ENCODE measurements around the gene SMO.

Gene SMO

GRCh38 chr7:129188372-129188891 is at the start of gene SMO:
Gene SMO (plus strand): TSS chr7:129188633. CDS start chr7:129189152, 519 bp downstream.
- ATAC-seq (peak; percentile 44), DNase-seq (no peak)
- Mint-ChIP-seq H3K9me3 (no peaks in the 10 kb centered on the region), H3K4me3 (peak within 1 kb of the TSS; percentile 66), H3K27me3 (peaks cover 52% of the 10 kb centered on the region), H3K4me1 (peaks cover 13% of the 10 kb centered on the region), H3K27ac (no peak within 1 kb of the TSS), H3K36me3 (ENCODE audit: low read depth) (no peaks in the 10 kb centered on the region)

- Mint-ChIP-seq H3K9me3 (no peaks in the 10 kb centered on the region), H3K36me3 (ENCODE audit: low read depth) (no peaks in the 10 kb centered on the region), H3K27me3 (peaks cover 14% of the 10 kb centered on the region), H3K27ac (no peak overlapping the region), H3K4me1 (peaks cover 28% of the 10 kb centered on the region), H3K4me3 (peak overlapping the region; percentile 86)
- no peak for ATAC-seq
- DNase-seq = no peak
These were observed 44.7 kb upstream of the SMO start for GRCh38 chr7:129143724-129144094.

GRCh38 chr7:129144095-129144833 is 44.2 kb upstream of the SMO start, which contains the start of gene TSPAN33:
Gene TSPAN33 (plus strand): TSS chr7:129144707. CDS start chr7:129144981, 274 bp downstream.
- DNase-seq (peak; percentile 81), ATAC-seq (peak; percentile 92)
- peaks cover 29% of the 10 kb centered on the region for H3K4me1 Mint-ChIP-seq
- peak within 1 kb of the TSS; percentile 86 for H3K4me3 Mint-ChIP-seq
- peak within 1 kb of the TSS; percentile 73 for H3K27ac Mint-ChIP-seq
- no peaks in the 10 kb centered on the region for H3K9me3 Mint-ChIP-seq
- peaks cover 14% of the 10 kb centered on the region for H3K27me3 Mint-ChIP-seq
- H3K36me3 Mint-ChIP-seq (ENCODE audit: low read depth) = no peaks in the 10 kb centered on the region

DNA sequence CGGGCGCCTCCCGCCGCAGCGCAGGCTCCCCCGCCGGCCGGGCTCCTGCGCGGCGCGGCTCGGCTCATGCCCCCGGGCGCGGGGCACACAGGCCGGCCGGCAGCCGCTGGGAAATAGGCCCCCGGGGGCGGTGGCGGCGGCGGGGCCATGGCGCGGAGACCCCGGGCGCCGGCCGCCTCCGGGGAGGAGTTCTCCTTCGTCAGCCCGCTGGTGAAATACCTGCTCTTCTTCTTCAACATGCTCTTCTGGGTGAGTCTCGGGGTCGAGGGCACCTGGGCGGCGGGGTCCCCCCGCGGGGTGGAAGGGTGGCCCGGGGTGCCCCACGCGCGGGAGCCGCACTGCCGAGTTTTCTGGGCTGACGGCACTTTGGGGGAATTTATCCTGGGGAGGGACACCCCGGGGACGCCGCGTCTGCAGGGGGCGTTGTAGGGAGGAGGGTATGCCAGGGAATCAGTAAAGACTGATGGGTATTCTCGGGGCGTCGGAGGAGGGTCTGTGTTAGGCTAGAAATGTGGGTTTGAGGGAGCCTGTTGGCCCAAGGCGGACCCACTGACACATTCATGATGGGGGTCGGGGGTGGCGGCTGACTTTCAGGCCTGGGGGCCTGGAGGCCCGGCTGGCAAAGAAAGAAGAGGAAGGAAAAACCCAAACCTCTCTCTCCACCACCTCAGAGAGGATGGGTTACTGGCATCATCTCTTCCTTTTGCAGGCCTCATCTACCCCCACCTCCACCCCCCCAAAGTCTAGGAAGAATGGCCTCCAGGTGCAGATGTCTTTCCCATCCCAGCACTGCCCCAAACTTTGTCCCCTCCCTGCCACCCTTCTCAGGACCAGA is 43.4 kb upstream of the SMO start:
- peaks cover 14% of the 10 kb centered on the region for H3K27me3 Mint-ChIP-seq
- ATAC-seq (peak; percentile 52), DNase-seq (peak; percentile 42)
- no peaks in the 10 kb centered on the region for H3K36me3 Mint-ChIP-seq (ENCODE audit: low read depth)
- H3K4me1 Mint-ChIP-seq = peaks cover 32% of the 10 kb centered on the region
- peak overlapping the region; percentile 73 for H3K27ac Mint-ChIP-seq
- H3K9me3 Mint-ChIP-seq = no peaks in the 10 kb centered on the region
- H3K4me3 Mint-ChIP-seq = peak overlapping the region; percentile 81

GRCh38 chr7:129146237-129146979 is 42.0 kb upstream of the SMO start:
- Mint-ChIP-seq H3K4me3 (peak overlapping the region; percentile 81), H3K27ac (peak overlapping the region; percentile 52), H3K9me3 (no peaks in the 10 kb centered on the region), H3K36me3 (ENCODE audit: low read depth) (no peaks in the 10 kb centered on the region), H3K4me1 (peaks cover 32% of the 10 kb centered on the region), H3K27me3 (peaks cover 14% of the 10 kb centered on the region)
- no peak for DNase-seq
- peak; percentile 44 for ATAC-seq

- Mint-ChIP-seq H3K27ac (peak overlapping the region; percentile 59), H3K9me3 (no peaks in the 10 kb centered on the region), H3K4me3 (peak overlapping the region; percentile 23), H3K27me3 (peaks cover 14% of the 10 kb centered on the region), H3K4me1 (peaks cover 32% of the 10 kb centered on the region), H3K36me3 (ENCODE audit: low read depth) (no peaks in the 10 kb centered on the region)
- DNase-seq = no peak
- no peak for ATAC-seq
These were observed 40.7 kb upstream of the SMO start for GRCh38 chr7:129147731-129148130.

DNA sequence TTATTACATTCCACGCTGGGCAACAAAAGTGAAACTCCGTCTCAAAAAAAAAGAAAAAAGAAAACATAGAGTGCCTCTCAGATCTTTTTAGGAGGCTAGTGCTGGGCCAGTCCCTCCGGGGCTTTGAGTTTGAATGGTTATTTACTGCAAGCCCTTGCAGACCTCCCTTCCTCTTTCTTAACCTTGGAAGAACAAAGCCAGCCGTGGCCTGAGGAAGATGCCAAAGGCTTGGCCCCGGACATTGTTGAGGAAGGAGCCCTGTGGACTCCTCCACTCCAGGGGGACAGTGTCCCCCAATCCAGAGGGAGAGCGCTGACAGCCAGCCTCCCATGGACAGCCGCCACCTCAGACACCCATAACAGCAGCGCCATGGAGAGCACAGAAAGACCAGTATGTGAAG is 38.9 kb upstream of the SMO start:
- Mint-ChIP-seq H3K4me1 (peaks cover 24% of the 10 kb centered on the region), H3K27me3 (no peaks in the 10 kb centered on the region), H3K27ac (no peak overlapping the region), H3K4me3 (no peak overlapping the region), H3K9me3 (no peaks in the 10 kb centered on the region), H3K36me3 (ENCODE audit: low read depth) (no peaks in the 10 kb centered on the region)
- DNase-seq (no peak), ATAC-seq (no peak)

DNA sequence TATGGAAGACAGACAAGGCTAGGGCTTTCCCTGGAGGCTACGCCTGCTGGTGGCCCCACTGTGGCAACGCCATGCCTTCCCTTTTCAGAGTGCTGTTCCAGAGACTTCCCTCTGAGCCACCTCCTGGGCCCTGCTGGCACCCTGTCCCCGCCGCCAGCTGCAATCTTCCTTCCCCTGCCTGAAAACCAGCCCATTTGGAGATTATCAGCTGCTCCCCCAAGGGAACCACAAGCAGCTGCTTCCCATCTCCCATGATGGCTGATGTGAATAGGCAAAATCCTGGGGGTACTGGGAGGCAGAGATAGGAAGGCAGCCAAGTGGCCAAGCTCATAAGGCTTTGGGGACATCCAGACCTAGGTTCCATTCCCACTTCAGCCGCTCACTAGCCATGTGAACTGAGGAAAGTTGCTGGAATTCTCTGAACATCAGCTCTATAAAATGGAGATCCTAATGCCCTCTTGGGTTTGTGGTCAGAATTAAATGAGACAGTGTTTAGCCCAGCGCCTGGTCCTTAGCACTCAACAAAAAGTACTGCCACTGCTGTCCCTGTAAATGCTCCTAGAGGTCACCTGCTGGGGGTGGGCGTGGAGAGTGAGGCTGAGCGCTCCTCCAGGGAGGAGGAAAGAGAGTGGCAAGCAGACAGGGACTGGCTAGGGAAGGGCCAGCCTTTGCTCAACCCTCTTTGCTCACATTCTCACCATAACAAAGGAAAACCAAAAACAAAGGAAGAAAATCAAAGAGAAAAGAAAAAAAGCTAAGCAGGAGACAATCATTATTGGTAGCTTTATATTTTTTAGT is 38.0 kb upstream of the SMO start:
- H3K36me3 Mint-ChIP-seq (ENCODE audit: low read depth) = no peaks in the 10 kb centered on the region
- H3K4me3 Mint-ChIP-seq = no peak overlapping the region
- DNase-seq (no peak), ATAC-seq (no peak)
- no peaks in the 10 kb centered on the region for H3K27me3 Mint-ChIP-seq
- peaks cover 20% of the 10 kb centered on the region for H3K4me1 Mint-ChIP-seq
- no peaks in the 10 kb centered on the region for H3K9me3 Mint-ChIP-seq
- no peak overlapping the region for H3K27ac Mint-ChIP-seq

GRCh38 chr7:129157651-129158050 is 30.8 kb upstream of the SMO start:
- Mint-ChIP-seq H3K27ac (no peak overlapping the region), H3K4me3 (no peak overlapping the region), H3K9me3 (no peaks in the 10 kb centered on the region), H3K36me3 (ENCODE audit: low read depth) (no peaks in the 10 kb centered on the region), H3K27me3 (no peaks in the 10 kb centered on the region), H3K4me1 (no peaks in the 10 kb centered on the region)
- no peak for ATAC-seq
- DNase-seq = no peak

GRCh38 chr7:129159539-129159938 is 28.9 kb upstream of the SMO start:
- DNase-seq = no peak
- H3K4me1 Mint-ChIP-seq = no peaks in the 10 kb centered on the region
- ATAC-seq = no peak
- H3K27me3 Mint-ChIP-seq = no peaks in the 10 kb centered on the region
- H3K27ac Mint-ChIP-seq = no peak overlapping the region
- H3K9me3 Mint-ChIP-seq = no peaks in the 10 kb centered on the region
- H3K4me3 Mint-ChIP-seq = no peak overlapping the region
- no peaks in the 10 kb centered on the region for H3K36me3 Mint-ChIP-seq (ENCODE audit: low read depth)

DNA sequence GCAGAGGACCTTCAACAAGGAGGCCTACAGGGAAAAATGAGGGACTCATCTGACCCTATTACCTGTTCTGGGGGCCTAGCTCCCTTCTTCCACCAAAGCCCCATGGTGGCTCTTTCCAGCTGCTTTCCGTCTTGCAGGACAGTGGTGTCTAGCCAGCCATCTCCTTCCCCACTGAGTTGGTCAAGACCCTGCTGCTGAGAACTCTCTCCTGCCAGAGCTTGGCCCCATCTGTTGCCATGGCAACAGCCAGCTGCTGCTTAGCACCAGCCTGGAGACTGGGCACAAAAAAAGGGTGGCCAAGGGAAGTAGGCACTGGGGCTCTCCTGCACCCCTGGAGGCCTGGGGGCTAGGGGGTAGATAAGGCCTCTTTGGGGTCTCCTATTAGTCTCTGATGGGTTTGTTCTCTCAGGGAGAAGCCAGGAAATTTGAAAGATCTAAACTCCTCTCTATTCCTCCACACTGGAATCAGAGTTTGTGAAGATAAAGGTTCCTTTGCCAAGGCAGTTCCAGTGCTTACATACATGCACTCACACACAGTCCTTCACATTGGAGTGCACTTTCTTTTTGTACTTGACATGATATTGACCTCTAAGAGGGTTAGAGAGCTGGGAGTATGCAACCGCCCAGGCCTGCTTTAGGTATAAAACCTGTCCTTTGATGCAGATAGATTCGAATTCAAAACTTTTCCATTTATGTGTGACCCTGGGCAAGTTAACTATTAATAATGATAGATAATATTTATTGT is 28.1 kb upstream of the SMO start:
- Mint-ChIP-seq H3K27ac (no peak overlapping the region), H3K4me3 (no peak overlapping the region), H3K36me3 (ENCODE audit: low read depth) (peaks cover 3% of the 10 kb centered on the region), H3K27me3 (no peaks in the 10 kb centered on the region), H3K9me3 (no peaks in the 10 kb centered on the region), H3K4me1 (no peaks in the 10 kb centered on the region)
- DNase-seq = no peak
- no peak for ATAC-seq

DNA sequence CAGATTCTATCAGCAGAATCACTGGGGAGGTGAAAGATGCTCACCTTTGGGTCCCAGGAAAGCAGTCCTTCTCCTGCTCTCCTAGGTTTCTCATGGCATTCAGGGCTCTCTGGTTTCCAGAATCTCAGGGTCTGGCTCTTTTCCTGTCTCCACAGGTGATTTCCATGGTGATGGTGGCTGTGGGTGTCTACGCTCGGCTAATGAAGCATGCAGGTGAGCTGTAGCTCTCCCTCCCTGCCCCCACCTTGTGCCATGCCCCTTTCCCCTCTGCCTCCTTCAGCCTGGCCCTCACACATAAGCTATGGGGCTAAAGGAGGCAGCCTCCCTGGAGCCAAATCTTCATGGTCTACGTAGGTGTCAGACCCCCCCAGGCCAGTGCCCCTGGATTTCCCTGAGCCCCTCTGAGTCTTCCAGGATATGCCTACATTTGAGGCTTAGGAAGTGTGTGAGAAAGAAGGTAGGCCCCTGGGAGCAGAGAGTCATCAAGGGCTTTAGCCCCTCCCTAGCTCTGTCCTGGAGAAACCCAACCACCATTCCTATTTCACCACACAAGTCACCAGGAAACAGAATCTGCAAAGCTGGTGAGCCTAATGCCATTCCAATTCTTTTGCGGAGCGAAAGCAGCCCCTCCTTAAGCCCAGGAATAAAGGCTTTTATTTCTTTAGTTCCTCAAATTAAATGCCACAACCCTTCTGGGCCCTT is 26.8 kb upstream of the SMO start:
- Mint-ChIP-seq H3K36me3 (ENCODE audit: low read depth) (peaks cover 4% of the 10 kb centered on the region), H3K4me3 (no peak overlapping the region), H3K9me3 (no peaks in the 10 kb centered on the region), H3K4me1 (peaks cover 3% of the 10 kb centered on the region), H3K27me3 (no peaks in the 10 kb centered on the region), H3K27ac (no peak overlapping the region)
- no peak for DNase-seq
- no peak for ATAC-seq

DNA sequence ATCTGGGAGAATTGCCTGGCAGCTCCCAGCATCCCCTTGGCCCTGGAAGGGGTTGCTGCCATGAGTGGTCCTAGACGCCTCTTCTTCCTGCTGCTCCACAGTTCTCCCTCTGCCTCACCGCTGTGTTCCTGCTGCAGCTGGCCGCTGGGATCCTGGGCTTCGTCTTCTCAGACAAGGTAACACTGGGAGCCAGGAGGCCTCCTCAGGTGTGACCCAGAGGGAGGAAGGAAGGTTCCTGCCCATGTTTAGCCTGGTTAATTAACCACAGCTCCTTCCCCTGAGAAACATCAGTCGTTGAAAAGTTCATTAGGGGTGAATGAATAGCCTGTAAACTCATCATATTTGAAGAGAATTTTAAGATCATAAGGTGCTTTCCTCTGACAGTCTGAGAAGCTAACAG is 25.7 kb upstream of the SMO start:
- no peak overlapping the region for H3K4me3 Mint-ChIP-seq
- peaks cover 4% of the 10 kb centered on the region for H3K36me3 Mint-ChIP-seq (ENCODE audit: low read depth)
- H3K27ac Mint-ChIP-seq = no peak overlapping the region
- DNase-seq (no peak), ATAC-seq (no peak)
- H3K9me3 Mint-ChIP-seq = no peaks in the 10 kb centered on the region
- no peaks in the 10 kb centered on the region for H3K27me3 Mint-ChIP-seq
- peaks cover 3% of the 10 kb centered on the region for H3K4me1 Mint-ChIP-seq

All from activated naive CD8-positive, alpha-beta T cell treated with anti-CD3 and anti-CD28 coated beads, Interleukin-2, amount 50 U/mL, for 24 hours (primary cell).